ENCODE data around the gene HIF3A.

DNA sequence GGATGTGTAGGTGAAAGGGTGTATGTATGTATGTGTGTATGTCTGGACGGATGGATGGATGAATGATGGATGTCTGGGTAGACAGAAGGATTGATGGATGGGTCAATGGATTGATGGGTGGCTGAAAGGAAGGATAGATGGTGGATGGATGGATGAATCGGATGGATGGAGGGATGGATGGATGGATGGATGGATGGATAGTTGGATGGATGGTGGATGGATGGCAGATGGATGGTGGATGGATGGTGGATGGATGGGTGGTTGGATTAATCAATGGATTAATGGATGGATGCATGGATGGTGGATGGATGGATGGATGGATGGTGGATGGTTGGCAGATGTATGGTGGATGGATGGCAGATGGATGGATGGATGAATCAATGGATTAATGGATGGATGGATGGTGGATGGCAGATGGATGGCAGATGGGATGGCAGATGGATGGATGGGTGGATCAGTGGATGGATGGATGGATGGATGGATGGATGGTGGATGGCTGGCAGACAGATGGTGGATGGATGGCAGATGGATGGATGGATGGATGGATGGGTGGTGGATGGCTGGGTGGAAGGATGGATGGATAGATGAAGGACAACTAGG is 33.6 kb downstream of the HIF3A start:
- no peak for TF ChIP-seq CTCF (IDR thresholded peaks at IDR 0.05)
- no peak for TF ChIP-seq REST (IDR thresholded peaks at IDR 0.05; ENCODE audit: insufficient read depth in 1 of 2, low read depth in 2 of 2, low read length in 1 of 2)
- no peak for TF ChIP-seq POLR2AphosphoS5 (IDR thresholded peaks at IDR 0.05; ENCODE audit: low read depth, low read length)
- TF ChIP-seq SIN3A (IDR thresholded peaks at IDR 0.05; ENCODE audit: borderline replicate concordance, insufficient read depth, low read depth, low read length), result no peak
- TF ChIP-seq TCF7L2 (IDR thresholded peaks at IDR 0.05; ENCODE audit: low read depth, low read length), result no peak
